Activated CD8-positive, alpha-beta memory T cell treated with anti-CD3 and anti-CD28 coated beads, Interleukin-2, amount 10 ng/mL, durations not matched to agents 7 days and 5 days (primary cell): Measurements from ENCODE around the gene FASTKD2. TPM values are rescaled to one million over a fixed set of nuclear protein-coding genes. Genes with fewer than 3 reads are reported as not detected.

ENCODE experiments used
- ATAC-seq: fragments of 150-1000 bp; cut with Tn5 transposase; one replicate; pipeline ENCODE4 v1.10.0; 2021; ENCODE audit warnings: moderate library complexity
- CTCF ChIA-PET: fragments of 350-600 bp; sonication (Branson Sonifier 250); formaldehyde crosslinking; loops from one replicate; lab custom pipeline; 2021; ENCODE audit warnings: antibody characterized with exemption; lab: Charles Lee
- DNase-seq: peaks from one replicate; pipeline ENCODE4 v3.0.0-alpha.2; 2020
- H3K27ac Mint-ChIP-seq: one replicate; pipeline ENCODE4 v1.8.0; 2021; ENCODE audit warnings: mild to moderate bottlenecking, mixed read lengths
- H3K27me3 Mint-ChIP-seq: one replicate; pipeline ENCODE4 v1.8.0; 2021; ENCODE audit warnings: mixed read lengths
- H3K36me3 Mint-ChIP-seq: one replicate; pipeline ENCODE4 v1.8.0; 2021; ENCODE audit warnings: mild to moderate bottlenecking, mixed read lengths
- H3K4me1 Mint-ChIP-seq: one replicate; pipeline ENCODE4 v1.8.0; 2021; ENCODE audit warnings: mixed read lengths
- H3K4me3 Mint-ChIP-seq: one replicate; pipeline ENCODE4 v1.8.0; 2021; ENCODE audit warnings: mild to moderate bottlenecking, moderate library complexity, mixed read lengths
- H3K9me3 Mint-ChIP-seq: one replicate; pipeline ENCODE4 v1.8.0; 2022; ENCODE audit warnings: low read depth, mixed read lengths
- microRNA-seq: library from miRNA; unstranded; fragments of <30 nt; microRNA quantifications from one replicate; pipeline ENCODE4 v1.2.0, GENCODE V29; 2022
- total RNA-seq, 2 experiments: library from RNA; stranded (reverse); gene quantifications; one replicate each; pipeline ENCODE4 v1.2.3, GENCODE V29; 2021

Gene FASTKD2
- total RNA-seq, 2 experiments from 2014 or later: 18.8 to 23.9 TPM

DNA sequence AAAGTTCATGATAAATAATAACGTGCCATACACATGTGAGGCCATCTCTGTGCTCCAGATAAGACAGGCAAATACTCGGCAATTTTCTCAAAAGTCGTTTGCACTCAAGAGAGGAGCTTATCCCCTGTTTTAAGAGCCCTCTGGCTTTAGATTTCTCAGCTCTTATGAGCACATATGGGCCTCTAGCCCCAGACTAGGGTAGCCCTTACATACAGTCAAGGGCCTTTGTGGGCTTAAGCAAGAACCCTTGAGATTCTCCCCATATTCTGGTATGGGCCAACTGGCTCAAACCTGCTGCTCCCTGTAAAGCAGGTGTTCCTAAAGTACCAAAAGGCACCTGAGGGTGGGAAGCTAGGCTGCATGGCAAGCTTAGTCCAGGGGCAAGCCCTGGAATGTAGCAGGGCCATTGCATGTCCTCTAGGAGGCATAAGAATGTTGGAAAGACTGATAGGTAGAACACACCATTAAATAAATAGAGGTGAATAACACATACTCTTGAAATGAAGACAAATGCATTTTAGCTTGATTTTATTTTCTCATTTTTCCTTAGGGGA lies 66.1 kb downstream of the FASTKD2 start:
- H3K4me1 Mint-ChIP-seq: peaks cover 5% of the 10 kb centered on the region
- no peaks in the 10 kb centered on the region for H3K27me3 Mint-ChIP-seq
- H3K27ac Mint-ChIP-seq: no peak overlapping the region
- no peak overlapping the region for H3K4me3 Mint-ChIP-seq
- H3K36me3 Mint-ChIP-seq: peaks cover 1% of the 10 kb centered on the region
- CTCF ChIA-PET: no interaction called here
- DNase-seq (no peak), ATAC-seq (no peak)
- H3K9me3 Mint-ChIP-seq: peaks cover 8% of the 10 kb centered on the region

DNA sequence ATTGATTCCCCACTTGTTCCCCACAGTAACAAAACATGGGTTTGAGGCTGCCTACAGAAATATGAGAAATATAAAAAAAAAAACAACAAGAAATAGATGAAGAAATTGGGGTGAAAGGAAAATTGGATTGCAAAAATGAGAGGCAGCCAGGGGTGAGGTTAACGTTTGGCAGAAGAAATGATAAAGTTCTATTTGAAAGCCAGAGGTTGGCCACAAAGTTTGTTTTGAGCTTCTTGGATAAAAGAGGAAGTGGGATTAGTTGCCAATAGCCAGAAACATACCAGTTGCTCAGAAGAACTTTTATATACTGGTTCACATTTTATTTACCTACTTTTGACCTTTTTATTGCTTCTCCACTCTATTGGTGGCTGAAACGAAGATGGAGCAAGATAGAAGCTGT lies 67.5 kb downstream of the FASTKD2 start:
- H3K9me3 Mint-ChIP-seq: peaks cover 8% of the 10 kb centered on the region
- peaks cover 2% of the 10 kb centered on the region for H3K27me3 Mint-ChIP-seq
- ATAC-seq (no peak), DNase-seq (no peak)
- no peak overlapping the region for H3K27ac Mint-ChIP-seq
- peaks cover 5% of the 10 kb centered on the region for H3K4me1 Mint-ChIP-seq
- peaks cover 1% of the 10 kb centered on the region for H3K36me3 Mint-ChIP-seq
- no peak overlapping the region for H3K4me3 Mint-ChIP-seq
- CTCF ChIA-PET: no interaction called here

DNA sequence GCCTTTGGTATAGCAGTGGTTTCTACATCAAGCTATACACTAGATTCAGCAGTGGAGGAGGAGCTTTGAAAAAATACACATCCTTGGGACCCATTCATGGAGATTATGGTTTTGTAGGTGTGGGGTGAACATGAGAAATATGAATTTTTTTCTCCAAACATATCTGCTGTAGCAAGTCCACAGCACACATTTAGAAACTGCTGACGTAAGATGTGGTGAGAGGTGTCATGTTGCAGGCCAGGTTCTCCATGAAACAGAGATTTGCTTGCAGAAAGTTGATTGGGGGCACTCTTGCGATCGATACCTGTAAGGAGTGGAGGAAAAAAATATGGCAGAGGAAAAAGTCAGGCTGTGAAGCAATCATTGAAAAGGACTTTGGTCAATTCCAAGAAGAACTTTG lies 67.9 kb downstream of the FASTKD2 start:
- H3K9me3 Mint-ChIP-seq: peaks cover 8% of the 10 kb centered on the region
- no peak overlapping the region for H3K4me3 Mint-ChIP-seq
- H3K27me3 Mint-ChIP-seq: peaks cover 2% of the 10 kb centered on the region
- H3K27ac Mint-ChIP-seq: no peak overlapping the region
- peaks cover 5% of the 10 kb centered on the region for H3K4me1 Mint-ChIP-seq
- ATAC-seq (no peak), DNase-seq (no peak)
- H3K36me3 Mint-ChIP-seq: peaks cover 1% of the 10 kb centered on the region
- CTCF ChIA-PET: interaction anchor here (1.2 kb wide), 1 partner anchor 8 kb away, joined by 3 read pairs; no protein-coding TSS in a partner anchor

DNA sequence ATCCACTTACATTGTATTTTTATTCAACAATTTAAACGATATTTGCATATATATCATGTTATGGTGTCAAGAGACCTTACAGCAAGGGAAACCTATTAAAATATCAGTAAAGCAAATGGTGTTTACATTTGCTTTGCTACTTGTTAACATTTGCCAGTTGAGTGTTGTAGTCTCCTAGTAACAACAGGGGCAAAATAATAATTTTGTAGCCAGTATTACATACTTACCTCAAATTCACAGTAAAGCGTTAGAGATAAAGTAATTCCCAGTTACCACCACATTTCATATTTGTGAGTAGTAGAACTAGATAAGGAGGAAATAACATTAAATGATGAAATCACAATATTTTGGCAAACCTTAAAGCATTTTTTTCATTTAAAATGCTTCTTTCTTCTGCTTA lies 71.3 kb downstream of the FASTKD2 start:
- Mint-ChIP-seq H3K27me3 (peaks cover 2% of the 10 kb centered on the region), H3K27ac (no peak overlapping the region), H3K4me1 (peaks cover 5% of the 10 kb centered on the region), H3K4me3 (no peak overlapping the region), H3K9me3 (peaks cover 8% of the 10 kb centered on the region), H3K36me3 (peaks cover 1% of the 10 kb centered on the region)
- DNase-seq: no peak
- CTCF ChIA-PET: no interaction called here
- ATAC-seq: no peak

DNA sequence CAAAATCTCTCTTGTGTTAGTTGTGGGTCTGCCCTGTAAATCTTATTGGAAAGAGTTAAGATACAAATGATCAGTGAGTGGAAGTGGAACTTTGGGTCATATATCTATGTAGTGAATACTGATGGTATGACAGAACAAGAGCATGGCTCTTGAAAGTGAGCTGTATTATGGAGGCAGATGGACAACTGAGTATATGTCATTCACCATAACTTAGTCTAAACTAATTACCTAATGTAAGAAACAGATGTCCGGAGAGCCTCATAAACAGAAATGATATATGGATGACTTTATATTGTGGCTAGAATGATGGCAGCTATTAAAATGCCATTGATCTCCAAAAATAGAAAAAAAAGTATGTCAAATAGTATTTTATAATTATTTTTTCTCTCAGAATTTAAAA lies 72.4 kb downstream of the FASTKD2 start:
- Mint-ChIP-seq H3K4me3 (no peak overlapping the region), H3K27ac (no peak overlapping the region), H3K27me3 (peaks cover 2% of the 10 kb centered on the region), H3K36me3 (peaks cover 1% of the 10 kb centered on the region), H3K9me3 (peaks cover 8% of the 10 kb centered on the region), H3K4me1 (peaks cover 5% of the 10 kb centered on the region)
- DNase-seq (no peak), ATAC-seq (no peak)
- CTCF ChIA-PET: interaction anchor here (0.8 kb wide), 1 partner anchor 205 kb away, joined by 3 read pairs; no protein-coding TSS in a partner anchor

DNA sequence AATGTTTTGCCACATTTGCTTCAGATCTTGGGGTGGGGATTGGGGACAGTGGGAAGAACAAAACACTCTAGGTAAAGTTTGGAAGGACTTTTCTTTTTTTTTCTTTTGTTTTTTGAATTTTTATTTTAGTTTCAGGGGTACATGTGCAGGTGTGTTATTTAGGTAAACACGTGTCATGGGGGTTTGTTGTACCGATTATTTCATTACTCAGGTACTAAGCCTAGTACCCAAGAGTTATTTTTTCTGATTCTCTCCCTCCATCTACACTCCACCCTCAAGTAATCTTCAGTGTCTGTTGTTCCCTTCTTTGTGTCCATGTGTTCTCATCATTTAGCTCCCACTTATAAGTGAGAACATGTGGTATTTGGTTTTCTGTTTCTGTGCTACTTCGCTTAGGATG lies 73.3 kb downstream of the FASTKD2 start:
- ATAC-seq (no peak), DNase-seq (no peak)
- H3K27ac Mint-ChIP-seq: no peak overlapping the region
- H3K9me3 Mint-ChIP-seq: peaks cover 4% of the 10 kb centered on the region
- peaks cover 2% of the 10 kb centered on the region for H3K27me3 Mint-ChIP-seq
- CTCF ChIA-PET: no interaction called here
- H3K36me3 Mint-ChIP-seq: peaks cover 1% of the 10 kb centered on the region
- H3K4me1 Mint-ChIP-seq: no peaks in the 10 kb centered on the region
- no peak overlapping the region for H3K4me3 Mint-ChIP-seq

DNA sequence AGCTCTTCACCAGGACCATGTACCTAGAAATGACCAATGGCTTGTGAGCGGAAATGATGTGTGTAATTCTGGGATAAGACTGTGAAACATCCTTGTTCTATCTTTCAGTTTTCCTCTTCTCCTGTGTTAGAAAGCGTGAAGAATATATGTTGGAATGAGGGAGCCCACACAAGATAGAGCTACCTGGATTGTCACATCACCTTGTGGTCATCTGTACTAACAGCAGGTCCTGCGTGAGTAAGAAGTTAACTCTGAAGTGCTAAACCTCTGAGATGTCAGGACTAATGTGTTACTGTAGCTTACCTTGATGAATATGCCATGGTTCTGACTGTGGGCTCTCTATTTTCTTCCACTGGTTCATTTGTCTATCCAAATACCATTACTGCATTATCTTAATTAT lies 75.6 kb downstream of the FASTKD2 start:
- ATAC-seq: no peak
- no peak for DNase-seq
- Mint-ChIP-seq H3K36me3 (no peaks in the 10 kb centered on the region), H3K27ac (no peak overlapping the region), H3K27me3 (peaks cover 2% of the 10 kb centered on the region), H3K4me1 (no peaks in the 10 kb centered on the region), H3K4me3 (no peak overlapping the region), H3K9me3 (no peaks in the 10 kb centered on the region)
- CTCF ChIA-PET: no interaction called here

Small RNA genes lying within 50 kb of the gene (microRNA-seq; reads per million reads assigned to microRNA genes)
- gene MIR3130-1 (not detected), gene MIR3130-2 (not detected)

Other genes with a start within 250 kb of the FASTKD2 start
- not detected for gene FAM237A, start 123.1 kb upstream of the FASTKD2 start, total RNA-seq
- not detected for gene DYTN, start 47.2 kb upstream of the FASTKD2 start, total RNA-seq
- under 1 TPM; 0.23 to 0.32 TPM for gene MDH1B, start 278 bp upstream of the FASTKD2 start, total RNA-seq
- not detected for gene CPO, start 173.9 kb downstream of the FASTKD2 start, total RNA-seq